SH-SY5Y (cell line): ENCODE results near the gene MGAT4D.

Experiments
- GATA2 ChIP-seq: IDR thresholded peaks from 2 replicates; pipeline ENCODE4 v1.6.1; 2011; ENCODE audit warnings: mild to moderate bottlenecking, low read depth, low read length
- GATA3 ChIP-seq: IDR thresholded peaks from 2 replicates; pipeline ENCODE4 v1.6.1; 2011; ENCODE audit warnings: low read depth, mild to moderate bottlenecking, low read length, moderate library complexity

Gene MGAT4D

DNA sequence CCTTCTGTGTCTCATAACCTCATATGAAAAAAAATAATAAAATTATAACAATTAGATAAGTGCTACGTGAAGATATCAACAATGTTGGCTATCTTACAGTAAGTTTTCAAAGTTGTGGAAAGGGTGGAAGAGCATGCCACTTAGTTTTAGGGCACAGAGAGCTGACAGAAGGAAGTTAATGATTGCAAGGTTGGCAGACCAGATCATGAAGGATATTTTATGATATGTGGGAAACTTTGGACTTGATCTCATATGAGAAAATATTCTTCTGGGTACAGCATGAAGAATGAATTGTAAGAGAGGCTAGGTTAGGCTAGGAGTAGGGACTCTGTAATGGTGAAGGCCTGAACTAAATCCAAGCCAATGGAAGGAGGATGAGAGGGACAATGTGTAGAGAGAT is 34.5 kb downstream of the MGAT4D start:
- TF ChIP-seq GATA3 (no peak), GATA2 (no peak)

GRCh38 chr4:140463182-140463581 is 34.9 kb downstream of the MGAT4D start:
- no peak for TF ChIP-seq GATA2
- no peak for TF ChIP-seq GATA3

GRCh38 chr4:140450352-140450751 is 47.7 kb downstream of the MGAT4D start:
- TF ChIP-seq GATA3 (no peak), GATA2 (no peak)

GRCh38 chr4:140448830-140449229 is 49.3 kb downstream of the MGAT4D start:
- TF ChIP-seq GATA2: no peak
- TF ChIP-seq GATA3: no peak

DNA sequence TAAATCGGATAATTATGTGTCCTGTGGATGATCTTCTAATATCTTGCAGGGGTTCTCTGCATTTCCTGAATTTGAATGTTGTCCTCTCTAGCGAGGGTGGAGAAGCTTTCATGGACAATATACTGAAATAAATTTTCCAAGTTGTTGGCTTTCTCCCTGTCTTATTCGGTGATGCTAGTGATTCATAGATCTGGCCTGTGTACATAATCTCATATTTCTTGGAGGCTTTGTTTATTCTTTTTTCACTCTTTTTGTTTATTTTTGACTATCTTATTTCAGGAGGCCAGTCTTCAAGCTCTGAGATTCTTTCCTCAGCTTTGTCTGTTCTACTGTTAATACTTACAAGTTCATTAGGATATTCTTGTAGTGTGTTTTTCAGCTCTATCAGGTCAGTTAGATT is 49.9 kb downstream of the MGAT4D start:
- TF ChIP-seq GATA2: no peak
- no peak for TF ChIP-seq GATA3

- TF ChIP-seq GATA2 (no peak), GATA3 (no peak)
These were observed 58.4 kb downstream of the MGAT4D start for GRCh38 chr4:140439644-140440142.

DNA sequence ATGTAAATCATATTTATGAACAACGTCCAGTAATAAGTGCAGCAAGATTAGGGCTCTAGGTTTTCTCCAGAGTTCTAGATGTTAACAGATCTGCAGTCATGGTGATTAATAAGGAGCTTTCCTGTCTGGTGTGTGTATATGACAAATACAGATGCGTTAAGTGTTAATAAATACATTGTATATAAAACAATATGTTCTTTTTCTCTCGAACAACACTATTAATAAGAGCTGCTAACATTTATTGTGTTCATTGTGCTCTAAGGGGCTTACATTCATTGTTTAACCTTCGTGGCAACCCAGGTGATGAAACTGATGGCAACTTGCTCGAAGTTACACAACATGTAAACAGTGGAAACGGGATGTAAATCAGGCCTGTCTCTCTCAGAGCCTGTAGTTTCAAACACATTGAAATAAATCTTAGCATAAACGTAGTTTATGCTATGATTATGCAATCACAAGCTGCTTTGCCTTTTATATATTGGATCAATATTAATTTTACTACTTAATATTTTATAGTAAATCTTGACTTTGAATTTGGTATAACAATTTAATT is 70.1 kb downstream of the MGAT4D start:
- no peak for TF ChIP-seq GATA2
- TF ChIP-seq GATA3: no peak

DNA sequence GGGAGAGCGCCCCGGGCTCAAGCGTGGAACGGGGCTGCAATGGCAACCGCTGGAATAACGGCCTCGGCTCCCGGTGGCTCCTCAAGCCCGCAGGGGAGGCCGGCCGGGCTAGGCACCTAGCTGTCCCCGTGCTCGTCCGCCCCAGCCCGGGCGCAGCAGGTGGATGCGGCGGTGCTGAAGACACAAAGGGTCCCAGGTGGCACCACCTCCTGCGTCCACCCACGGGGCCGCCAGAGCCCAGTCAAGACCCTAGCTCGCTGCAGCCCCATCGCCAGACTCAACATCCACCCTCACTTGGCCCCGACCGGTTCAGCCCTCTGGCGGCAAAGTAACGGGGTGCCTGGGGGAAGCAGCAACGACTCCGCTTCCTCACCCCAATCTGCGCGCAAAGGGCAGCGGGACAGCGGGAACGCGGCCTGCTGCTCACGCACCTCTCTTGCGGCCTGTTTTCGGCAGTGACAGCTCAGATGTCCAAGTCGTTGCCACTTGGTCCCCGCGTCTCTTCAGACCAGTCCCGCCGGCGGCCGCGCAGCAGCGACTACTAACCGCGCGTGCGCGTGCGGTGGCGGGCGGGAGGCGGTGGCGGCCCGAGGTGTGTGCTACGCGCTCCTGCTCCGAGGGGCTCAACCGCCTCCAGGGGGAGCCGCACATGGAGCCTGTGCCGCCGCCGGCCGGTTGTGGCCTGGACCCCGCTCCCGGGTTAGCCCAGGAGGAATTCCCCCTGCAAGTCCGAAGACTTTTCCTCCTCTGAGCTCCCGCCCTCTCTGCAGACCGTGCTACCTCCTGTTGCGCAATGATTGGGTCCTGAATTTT is 70.8 kb downstream of the MGAT4D start, which contains the start of gene CLGN:
TSS of gene CLGN (minus strand) at position 543 of the 813 bp plus-strand sequence. CDS start 14,570 bp downstream, outside the sequence.
- TF ChIP-seq GATA3 (no peak), GATA2 (no peak)

DNA sequence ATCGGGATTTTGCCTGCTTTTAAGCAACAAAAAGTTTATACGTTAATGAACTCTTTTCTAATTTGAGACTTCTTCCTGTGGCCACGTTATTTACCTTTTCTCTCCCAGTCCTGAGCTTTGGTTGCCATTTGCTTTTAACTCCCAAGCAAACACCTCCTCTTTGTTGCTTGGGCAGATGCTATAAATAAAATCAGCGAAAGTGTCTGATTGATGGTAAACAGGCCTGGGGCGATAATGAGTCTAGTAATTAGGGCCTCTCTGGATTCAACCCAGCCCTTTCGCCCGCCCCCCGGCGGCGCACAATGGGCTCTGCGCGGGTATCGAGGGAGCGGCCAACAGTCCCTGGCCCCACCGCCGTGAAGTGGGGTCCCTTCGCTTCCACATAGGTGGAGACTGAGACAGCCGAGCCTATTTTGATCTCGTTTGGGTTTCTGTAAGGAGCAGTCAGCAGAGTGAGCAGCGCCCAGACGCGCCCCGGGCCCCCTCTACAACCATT is 71.4 kb downstream of the MGAT4D start:
- no peak for TF ChIP-seq GATA2
- TF ChIP-seq GATA3: no peak

DNA sequence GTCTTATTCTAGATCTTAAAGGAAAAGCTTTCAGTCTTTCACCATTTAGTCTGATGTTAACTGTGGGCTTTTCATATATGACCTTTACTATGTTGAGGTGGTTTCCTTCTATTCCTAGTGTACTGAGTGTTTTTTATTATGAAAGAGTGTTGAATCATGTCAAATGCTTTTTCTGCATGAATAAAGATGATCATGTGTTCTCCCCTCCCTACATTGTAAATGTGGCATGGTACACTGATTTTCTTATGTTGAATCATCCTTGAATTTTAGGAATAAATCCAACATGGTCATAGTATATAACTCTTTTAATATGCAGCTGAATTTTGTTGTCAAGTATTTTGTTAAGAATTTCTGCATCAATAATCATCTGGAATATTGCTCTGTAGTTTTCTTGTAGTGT is 75.0 kb downstream of the MGAT4D start:
- TF ChIP-seq GATA3 (no peak), GATA2 (no peak)

GRCh38 chr4:140408974-140409373 is 89.1 kb downstream of the MGAT4D start:
- TF ChIP-seq GATA3 (no peak), GATA2 (no peak)

DNA sequence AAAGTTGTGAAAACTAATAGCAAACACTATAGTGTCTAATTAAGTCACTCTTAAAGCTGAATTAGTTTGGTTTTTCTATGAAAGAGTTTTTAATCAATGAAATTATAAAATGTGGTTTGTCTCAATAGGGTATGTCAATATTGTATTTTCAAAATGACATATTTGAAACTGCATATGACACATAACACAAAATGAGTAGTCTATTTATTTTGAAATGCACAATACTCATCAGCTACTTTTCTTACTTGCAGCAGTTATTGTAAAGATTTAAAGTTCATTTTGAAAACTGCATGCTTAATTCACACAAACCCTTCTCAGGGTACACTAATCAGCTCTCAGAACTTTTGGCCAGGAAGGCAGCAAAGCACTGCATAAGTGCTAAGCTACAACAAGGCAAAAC is 91.8 kb downstream of the MGAT4D start:
- TF ChIP-seq GATA2: no peak
- TF ChIP-seq GATA3: no peak

- TF ChIP-seq GATA2 (no peak), GATA3 (no peak)
These were observed 98.0 kb downstream of the MGAT4D start for GRCh38 chr4:140400111-140400510.

- TF ChIP-seq GATA3 (no peak), GATA2 (no peak)
These were observed 102.4 kb downstream of the MGAT4D start for GRCh38 chr4:140395668-140396067.
